HTERT RPE-1 (cell line): ENCODE data around the gene ABCB8.
"Not testable (repeated sequence)": the region's sequence is repeated elsewhere in the genome, so short reads cannot be mapped to it uniquely, and the experiment has no call there.

Experiments
- in situ Hi-C: fragments of 300-500 bp; cut with MboI; formaldehyde crosslinking; loops from 4 replicates; pipeline ENCODE4 v1.14.3; 2020; ENCODE audit warnings: low sequenced_read_pairs

Gene ABCB8

DNA sequence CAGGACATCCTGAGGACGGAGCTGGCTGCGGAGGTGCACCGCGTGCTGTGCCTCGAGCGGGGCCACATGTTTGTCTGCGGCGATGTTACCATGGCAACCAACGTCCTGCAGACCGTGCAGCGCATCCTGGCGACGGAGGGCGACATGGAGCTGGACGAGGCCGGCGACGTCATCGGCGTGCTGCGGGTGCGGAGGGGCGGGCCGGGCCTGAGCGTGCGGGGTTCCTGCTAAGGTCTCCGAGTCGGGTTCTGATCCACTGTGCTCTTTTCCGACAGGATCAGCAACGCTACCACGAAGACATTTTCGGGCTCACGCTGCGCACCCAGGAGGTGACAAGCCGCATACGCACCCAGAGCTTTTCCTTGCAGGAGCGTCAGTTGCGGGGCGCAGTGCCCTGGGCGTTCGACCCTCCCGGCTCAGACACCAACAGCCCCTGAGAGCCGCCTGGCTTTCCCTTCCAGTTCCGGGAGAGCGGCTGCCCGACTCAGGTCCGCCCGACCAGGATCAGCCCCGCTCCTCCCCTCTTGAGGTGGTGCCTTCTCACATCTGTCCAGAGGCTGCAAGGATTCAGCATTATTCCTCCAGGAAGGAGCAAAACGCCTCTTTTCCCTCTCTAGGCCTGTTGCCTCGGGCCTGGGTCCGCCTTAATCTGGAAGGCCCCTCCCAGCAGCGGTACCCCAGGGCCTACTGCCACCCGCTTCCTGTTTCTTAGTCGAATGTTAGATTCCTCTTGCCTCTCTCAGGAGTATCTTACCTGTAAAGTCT, 14.3 kb upstream of the ABCB8 start:
- in situ Hi-C loops, result no loop called here

DNA sequence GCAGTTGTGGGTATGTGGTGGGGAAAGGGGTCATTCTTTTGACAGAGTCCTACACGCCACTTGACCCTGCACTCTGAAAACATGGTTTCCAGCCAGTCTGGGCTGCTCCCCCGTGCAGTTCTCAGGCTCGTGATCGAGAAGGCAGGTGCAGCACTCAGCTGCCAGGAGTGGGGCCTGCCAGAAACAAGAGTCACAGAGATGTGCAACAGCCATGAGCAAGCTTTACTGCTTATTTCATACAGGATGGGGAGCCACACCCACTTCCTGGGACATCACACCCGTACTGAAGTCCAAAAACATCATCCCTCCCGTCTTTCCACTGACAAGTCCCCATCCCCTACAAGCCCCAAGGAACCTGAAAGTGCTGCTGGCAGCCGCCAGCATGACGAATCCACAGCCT, 13.3 kb upstream of the ABCB8 start:
- in situ Hi-C loops, result no loop called here

DNA sequence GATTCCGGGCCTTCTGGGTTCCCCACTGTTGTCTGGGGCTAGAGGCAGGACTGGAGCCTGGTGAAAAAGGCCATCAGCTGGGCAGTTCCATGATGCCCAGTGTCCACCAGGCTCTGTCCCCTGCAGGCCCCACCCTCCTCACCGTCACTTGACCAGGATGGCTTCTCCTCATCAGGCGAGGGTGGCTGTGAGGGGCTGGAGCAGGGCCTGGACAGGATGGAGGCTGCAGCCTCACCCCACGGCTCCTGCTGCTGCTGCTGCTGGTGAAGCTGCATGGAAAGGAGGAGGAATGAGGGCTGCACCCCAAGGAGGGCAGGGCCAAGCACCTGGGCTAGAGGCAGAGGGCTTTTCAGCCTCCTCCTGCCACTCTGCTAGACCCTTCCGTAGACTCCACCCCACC, 12.3 kb upstream of the ABCB8 start:
- in situ Hi-C loops, result no loop called here

- in situ Hi-C loops, result no loop called here
These were observed 11.7 kb upstream of the ABCB8 start for GRCh38 chr7:151016505-151016904.

DNA sequence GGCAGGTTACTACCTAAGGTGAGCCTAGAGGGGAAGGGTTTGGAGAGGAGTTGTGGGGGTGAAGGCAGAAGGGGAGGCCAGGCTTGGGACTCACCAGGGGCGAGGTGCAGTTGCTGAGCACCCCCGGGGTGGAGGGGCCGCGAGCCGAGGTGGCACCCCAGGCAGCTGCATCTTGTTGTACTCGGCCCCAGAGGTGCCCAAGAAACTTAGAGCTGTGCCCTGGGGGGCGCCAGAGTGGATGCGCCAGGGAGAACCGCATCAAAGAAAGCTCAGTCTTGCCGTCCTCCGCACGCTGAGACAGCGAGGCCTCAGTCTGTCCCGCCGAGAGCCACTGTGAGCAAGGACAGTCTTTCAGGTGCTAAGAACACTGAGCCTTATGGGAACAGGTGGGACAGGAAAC, 11.3 kb upstream of the ABCB8 start:
- in situ Hi-C loops, result no loop called here

GRCh38 chr7:151017370-151017952, 10.8 kb upstream of the ABCB8 start:
- in situ Hi-C loops, result no loop called here

DNA sequence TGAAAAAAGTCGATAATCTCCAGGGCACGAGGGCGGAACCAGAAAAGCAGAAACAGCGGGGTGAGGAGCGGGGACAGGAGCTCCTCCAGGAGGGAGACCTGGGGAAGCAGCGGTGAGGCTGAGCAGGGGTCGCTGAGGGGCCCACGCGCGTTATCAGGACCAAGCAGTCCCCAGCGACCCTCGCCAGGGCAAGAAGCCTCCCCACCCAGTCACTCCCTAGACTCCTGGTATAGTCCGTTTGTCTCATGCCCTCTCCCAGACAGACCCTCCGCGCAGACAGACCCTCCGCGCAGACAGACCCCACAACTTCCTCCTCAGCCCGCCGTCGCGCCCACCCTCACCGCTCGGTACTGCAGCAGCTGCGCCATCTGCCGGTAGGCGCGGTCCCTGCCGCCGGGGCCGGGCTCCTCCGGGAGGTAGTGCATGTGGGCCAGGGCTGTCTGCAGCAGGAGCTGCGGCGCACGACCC, 10.3 kb upstream of the ABCB8 start:
- in situ Hi-C loops, result no loop called here

GRCh38 chr7:151018421-151019129, 9.7 kb upstream of the ABCB8 start:
- in situ Hi-C loops, result no loop called here

- in situ Hi-C loops, result no loop called here
These were observed 9.2 kb upstream of the ABCB8 start for GRCh38 chr7:151019130-151019447.

DNA sequence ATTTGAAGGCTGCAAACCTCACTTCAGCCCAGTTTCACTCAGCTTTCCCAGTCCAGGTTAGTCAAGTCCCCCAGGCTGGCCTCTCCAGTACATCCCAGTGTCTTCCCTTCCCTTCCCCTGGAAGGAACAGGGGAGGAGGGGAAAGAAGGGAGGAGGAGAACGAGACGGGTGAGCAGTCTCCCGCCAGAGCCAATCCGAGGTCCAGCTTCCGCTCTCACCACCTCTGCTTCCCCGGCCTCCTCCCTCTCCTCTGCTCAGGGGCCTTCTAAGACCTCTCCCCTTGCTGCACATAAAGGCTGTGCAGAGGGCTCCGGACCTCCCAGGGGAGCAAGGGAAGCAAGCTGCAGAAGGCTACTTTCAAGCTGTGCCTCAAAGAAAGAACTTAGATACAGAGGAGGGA, 8.0 kb upstream of the ABCB8 start:
- in situ Hi-C loops, result no loop called here

GRCh38 chr7:151023232-151023631, 5.0 kb upstream of the ABCB8 start:
- in situ Hi-C loops, result no loop called here

GRCh38 chr7:151024435-151025056, 3.7 kb upstream of the ABCB8 start, which contains the start of gene ATG9B:
Gene ATG9B, minus strand, starts transcription at chr7:151024494. Its CDS starts 71 bp downstream, at chr7:151024423.
- in situ Hi-C loops, result no loop called here

DNA sequence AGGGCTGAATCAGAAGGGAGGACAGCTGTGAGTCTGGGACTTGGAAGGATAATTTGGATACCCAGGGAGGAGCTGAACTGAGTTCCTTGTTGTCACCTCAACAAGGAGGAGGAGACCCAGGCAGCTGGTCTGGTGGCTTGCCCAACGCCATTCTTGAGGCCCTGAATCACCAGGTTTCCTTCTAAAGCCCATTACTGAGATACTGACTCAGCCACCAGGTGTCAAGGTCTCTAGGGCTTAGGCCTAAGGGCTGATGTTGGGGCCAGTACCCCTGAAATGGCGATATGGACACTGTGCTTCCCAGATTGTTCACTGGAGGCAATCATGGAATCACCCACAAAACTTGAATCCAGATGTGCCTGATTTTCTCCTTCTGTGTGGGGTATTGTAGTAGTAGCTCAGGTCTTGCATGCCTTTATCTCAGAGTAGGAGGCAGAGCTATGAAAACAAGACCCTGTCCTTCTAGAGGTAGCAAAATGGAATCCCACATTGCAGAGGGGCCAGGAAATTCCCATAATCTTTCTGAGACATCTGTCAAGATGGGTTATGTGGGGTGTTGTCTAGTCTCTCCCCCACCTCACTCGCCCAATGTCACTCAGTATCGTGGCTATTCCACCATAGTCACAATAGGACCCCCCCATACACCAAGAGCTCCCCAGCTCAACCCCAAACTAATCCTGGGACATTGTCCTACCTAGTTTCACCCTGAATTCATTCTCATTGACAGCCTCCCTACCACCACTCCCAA, 2.2 kb upstream of the ABCB8 start:
- in situ Hi-C loops, result no loop called here

GRCh38 chr7:151026771-151027727, 1.2 kb upstream of the ABCB8 start:
- in situ Hi-C loops, result not testable (repeated sequence)

DNA sequence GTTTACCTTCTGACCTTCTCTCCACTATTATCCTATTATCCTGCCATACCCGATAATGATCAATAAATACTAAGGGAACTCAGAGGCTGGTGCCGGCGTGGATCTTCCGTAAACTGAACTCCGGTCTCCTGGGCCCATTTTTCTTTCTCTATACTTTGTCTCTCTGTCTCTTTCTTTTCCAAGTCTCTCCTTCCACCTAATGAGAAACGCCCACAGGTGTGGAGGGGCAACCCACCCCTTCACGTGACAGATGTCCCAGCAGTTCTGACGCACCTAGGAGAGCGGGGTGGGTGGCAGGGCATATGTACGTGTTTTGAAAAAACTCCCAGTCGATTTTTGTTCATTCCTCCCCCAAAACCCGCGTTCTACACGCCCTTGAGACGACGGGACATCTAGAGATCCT, 521 bp upstream of the ABCB8 start:
- in situ Hi-C loops, result not testable (repeated sequence)

DNA sequence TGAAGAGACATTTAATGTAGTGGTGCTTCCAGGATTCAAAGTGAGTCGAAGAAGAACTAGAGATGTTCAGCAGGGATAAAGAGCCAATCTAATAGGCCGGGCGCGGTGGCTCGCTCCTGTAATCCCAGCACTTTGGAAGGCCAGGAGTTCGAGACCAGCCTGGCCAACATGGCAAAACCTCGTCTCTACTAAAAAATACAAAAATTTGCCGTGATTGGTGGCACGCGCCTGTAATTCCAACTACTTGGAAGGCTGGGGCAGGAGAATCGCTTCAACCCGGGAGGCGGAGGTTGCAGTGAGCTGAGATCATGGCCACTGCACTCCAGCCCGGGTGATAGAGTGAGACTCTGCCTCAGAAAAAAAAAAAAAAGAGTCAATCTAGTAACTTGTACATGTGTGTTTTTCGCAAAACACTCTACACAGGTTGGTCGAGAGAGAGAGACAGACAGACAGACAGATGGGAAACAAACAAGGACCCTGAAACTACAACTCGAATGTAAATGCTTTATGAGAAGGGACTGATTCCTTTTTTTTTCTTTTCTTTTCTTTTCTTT, 775 bp downstream of the ABCB8 start:
- in situ Hi-C loops, result no loop called here

DNA sequence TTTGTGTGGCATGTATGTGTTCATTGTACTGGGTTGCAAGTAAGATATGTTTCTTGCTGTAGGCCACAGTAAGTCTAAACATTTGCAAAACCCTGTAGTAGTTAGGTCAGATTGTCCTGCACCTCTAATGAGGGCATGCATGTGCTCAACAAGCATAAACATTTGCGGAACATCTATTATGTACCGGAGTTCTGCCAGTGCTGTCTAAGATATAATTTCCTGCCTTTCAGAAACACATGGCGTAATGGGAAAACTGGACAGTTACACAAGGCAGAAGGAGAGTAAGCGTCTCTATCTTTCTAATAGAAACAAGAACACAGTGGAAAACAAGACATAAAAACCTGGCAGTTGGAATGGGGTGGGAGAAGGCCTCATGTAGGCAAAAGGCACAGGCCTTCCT, 2.8 kb downstream of the ABCB8 start:
- in situ Hi-C loops, result no loop called here

DNA sequence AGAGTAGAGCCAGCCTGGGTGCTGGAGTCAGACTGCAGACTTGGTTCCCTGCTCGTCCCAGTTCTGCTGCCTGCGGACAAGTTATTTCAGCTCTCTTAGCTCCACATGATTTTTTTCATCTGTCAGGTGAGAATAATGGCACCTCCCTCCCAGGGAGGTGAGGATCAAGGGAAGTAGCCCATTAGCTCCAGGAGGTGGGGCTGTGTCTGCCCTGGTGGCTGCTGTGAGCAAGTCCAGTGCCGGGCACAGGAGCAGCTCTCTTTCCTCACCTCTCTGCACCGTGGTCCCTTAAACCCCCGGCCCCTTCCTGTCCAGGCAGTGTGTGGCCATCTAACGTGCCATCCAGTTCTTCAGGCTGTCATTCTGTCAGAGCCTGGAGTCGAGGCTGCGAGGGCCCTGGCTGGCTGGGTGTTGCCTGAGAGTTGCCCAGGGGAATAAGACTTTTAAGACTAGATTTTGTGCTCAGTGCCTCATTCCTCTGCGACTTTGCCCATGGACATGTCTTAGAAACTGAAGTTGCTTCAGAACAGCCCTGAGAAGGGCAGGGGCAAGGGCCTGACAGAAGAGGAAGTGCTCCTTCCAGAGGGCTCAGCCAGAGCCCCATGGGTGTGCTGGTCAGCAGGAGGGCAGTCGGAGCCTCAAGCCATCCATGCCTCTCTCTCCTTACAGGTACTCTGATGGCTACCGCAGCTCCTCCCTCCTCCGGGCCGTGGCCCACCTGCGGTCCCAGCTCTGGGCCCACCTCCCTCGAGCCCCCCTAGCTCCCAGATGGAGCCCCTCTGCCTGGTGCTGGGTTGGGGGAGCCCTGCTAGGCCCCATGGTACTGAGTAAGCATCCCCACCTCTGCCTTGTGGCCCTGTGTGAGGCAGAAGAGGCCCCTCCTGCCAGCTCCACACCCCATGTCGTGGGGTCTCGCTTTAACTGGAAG, 5.0 kb downstream of the ABCB8 start:
- in situ Hi-C loops, result no loop called here
